ENCODE data around the gene LNX1. TPM values are rescaled to one million over a fixed set of nuclear protein-coding genes. Genes with fewer than 3 reads are reported as not detected.

The LNX1 gene
- total RNA-seq, 1 experiment from 2014 or later: 1.7 TPM

DNA sequence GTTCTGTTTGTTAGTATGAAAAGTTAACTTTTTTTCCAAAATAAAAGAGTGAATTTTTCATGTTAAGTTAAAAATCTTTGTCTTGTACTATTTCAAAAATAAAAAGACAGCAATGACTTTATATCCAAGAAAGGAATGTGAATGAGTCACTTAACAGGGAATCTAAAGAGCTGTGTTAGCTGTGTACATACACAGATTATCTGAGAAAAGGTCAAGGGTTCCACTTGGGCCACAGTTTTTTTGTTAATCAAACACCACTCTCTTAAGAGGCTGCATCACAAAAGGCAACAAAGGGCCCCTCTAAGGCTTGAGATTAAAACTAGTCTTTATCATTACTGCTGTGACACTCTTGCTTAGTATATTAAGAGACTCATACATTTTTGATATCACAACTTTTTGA is 131.7 kb downstream of the LNX1 start:
- TF ChIP-seq, protein P1, sequence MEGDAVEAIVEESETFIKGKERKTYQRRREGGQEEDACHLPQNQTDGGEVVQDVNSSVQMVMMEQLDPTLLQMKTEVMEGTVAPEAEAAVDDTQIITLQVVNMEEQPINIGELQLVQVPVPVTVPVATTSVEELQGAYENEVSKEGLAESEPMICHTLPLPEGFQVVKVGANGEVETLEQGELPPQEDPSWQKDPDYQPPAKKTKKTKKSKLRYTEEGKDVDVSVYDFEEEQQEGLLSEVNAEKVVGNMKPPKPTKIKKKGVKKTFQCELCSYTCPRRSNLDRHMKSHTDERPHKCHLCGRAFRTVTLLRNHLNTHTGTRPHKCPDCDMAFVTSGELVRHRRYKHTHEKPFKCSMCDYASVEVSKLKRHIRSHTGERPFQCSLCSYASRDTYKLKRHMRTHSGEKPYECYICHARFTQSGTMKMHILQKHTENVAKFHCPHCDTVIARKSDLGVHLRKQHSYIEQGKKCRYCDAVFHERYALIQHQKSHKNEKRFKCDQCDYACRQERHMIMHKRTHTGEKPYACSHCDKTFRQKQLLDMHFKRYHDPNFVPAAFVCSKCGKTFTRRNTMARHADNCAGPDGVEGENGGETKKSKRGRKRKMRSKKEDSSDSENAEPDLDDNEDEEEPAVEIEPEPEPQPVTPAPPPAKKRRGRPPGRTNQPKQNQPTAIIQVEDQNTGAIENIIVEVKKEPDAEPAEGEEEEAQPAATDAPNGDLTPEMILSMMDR (conservative IDR thresholded peaks at IDR 0.05): no peak
- H2BK120ac ChIP-seq (ENCODE audit: low read depth, low read length, poor library complexity, severe bottlenecking): no peak overlapping the region
- H3K27ac Mint-ChIP-seq: no peak overlapping the region
- H2BK15ac ChIP-seq (ENCODE audit: low read depth, low read length): no peak overlapping the region
- H3K27me3 Mint-ChIP-seq (ENCODE audit: low read depth): no peaks in the 10 kb centered on the region
- H3K4me1 Mint-ChIP-seq: peaks cover 3 to 6% of the 10 kb centered on the region in 2 experiments; a peak in 3 of 4 replicates
- H3K4ac ChIP-seq (ENCODE audit: low read depth, low read length): no peak overlapping the region
- no peak overlapping the region for H3K4me3 Mint-ChIP-seq
- no peak for DNase-seq
- no peak overlapping the region for H3T11ph ChIP-seq (ENCODE audit: low read length)
- H3K9ac ChIP-seq (ENCODE audit: extremely low read depth, insufficient read length, low read length): no peak overlapping the region
- H3K18ac ChIP-seq (ENCODE audit: insufficient read length, low read depth, low read length): no peak overlapping the region
- no peak overlapping the region for H3K14ac ChIP-seq (ENCODE audit: insufficient read depth, low read length)
- no peak overlapping the region for H3K4me2 ChIP-seq (ENCODE audit: insufficient read depth, insufficient read length, low read length)
- H4K8ac ChIP-seq (replicated peaks; ENCODE audit: insufficient read length, low read depth, low read length): no peak overlapping the region
- H3K79me2 ChIP-seq (ENCODE audit: insufficient read depth, low read length): no peaks in the 10 kb centered on the region
- no peak overlapping the region for H2AFZ ChIP-seq (ENCODE audit: low read length)
- H4K20me1 ChIP-seq (ENCODE audit: control insufficient read depth, insufficient read depth, insufficient read length): no peaks in the 10 kb centered on the region
- H2AK5ac ChIP-seq (ENCODE audit: insufficient read length, low read length): no peak overlapping the region
- H4K5ac ChIP-seq (ENCODE audit: insufficient read length, low read depth, low read length): no peak overlapping the region
- H3K9me3 ChIP-seq (ENCODE audit: control insufficient read depth, low read depth, low read length): no peaks in the 10 kb centered on the region
- H3K27me3 ChIP-seq (ENCODE audit: insufficient read depth, low read length): no peaks in the 10 kb centered on the region
- no peak overlapping the region for H4K91ac ChIP-seq (ENCODE audit: insufficient read length, low read depth, low read length)
- H3K23ac ChIP-seq (ENCODE audit: insufficient read length, low read depth, low read length): no peak overlapping the region
- H3K36me3 Mint-ChIP-seq (ENCODE audit: insufficient read depth in 1 of 3, low read depth in 3 of 3): peaks cover 12 to 58% (median 36%) of the 10 kb centered on the region in 3 experiments; a peak in 6 of 7 replicates
- no peak overlapping the region for H2BK12ac ChIP-seq (ENCODE audit: insufficient read length, low read depth, low read length)
- no peak overlapping the region for H3K27ac ChIP-seq (ENCODE audit: insufficient read length, low read depth, low read length)
- H3K79me1 ChIP-seq (ENCODE audit: insufficient read depth, low read depth, low read length, poor library complexity, severe bottlenecking): no peaks in the 10 kb centered on the region
- no peaks in the 10 kb centered on the region for H3K23me2 ChIP-seq (ENCODE audit: insufficient read length, low read depth, low read length, poor library complexity, severe bottlenecking)
- no peak overlapping the region for H2BK5ac ChIP-seq (ENCODE audit: insufficient read length, low read length)
- no peaks in the 10 kb centered on the region for H3K4me1 ChIP-seq (ENCODE audit: insufficient read depth, low read length)
- H2BK20ac ChIP-seq (ENCODE audit: low read depth, low read length, poor library complexity, severe bottlenecking): no peak overlapping the region
- H3K9me3 Mint-ChIP-seq: no peaks in the 10 kb centered on the region
- H3K56ac ChIP-seq (ENCODE audit: insufficient read length, low read depth, low read length): no peak overlapping the region
